GM19324 (cell line): ENCODE measurements around the gene EIF4E.

Experiments used
- ATAC-seq: cut with Tn5 transposase; IDR thresholded peaks from one replicate; pipeline ENCODE4 v1.9.1; 2021; ENCODE audit warnings: mild to moderate bottlenecking, moderate library complexity; ENCODE audit not compliant: unreplicated experiment, low FRiP score

Gene EIF4E, protein sequence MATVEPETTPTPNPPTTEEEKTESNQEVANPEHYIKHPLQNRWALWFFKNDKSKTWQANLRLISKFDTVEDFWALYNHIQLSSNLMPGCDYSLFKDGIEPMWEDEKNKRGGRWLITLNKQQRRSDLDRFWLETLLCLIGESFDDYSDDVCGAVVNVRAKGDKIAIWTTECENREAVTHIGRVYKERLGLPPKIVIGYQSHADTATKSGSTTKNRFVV

DNA sequence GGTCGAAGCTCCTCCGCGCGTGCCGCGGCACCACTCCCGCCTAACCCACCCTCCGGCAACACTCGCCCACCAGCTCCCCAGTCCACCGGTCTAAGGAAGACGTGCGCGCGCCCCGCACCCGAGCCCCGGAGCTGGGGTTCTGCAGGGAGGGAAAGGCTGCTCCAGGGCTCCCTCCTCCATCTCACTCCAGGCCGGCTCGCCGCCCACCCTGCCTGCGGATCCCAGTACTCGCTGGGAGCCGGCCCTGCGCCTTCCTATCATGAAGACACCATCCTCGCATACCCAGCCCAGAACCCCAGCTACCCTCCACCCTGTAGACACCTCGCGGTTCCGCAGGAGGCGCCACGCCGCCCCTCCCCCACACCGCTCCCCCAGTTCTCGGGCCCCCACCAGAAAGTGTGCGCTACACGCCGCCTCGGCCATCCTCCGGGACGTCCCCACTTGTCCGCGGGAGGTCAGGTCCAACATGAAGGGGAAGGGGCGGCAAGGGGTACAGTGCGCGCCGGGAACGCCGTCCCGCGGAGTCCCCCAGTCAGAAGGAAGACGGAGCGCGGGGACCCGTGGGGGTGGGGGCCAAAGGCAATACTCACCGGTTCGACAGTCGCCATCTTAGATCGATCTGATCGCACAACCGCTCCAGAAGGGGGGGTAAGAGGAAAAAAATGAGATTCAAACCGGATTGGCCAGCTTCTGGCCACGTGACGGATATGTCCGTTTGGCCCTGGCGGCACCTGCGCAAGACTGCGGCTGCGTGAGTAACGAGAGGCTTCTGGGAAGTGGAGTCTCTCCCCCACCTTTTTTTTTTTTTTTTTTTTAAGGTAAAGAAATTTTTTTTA lies at the start of gene EIF4E:
Gene EIF4E (minus strand): TSS at position 629 of the 836 bp plus-strand sequence. CDS start 21 bp downstream, at position 608.
- ATAC-seq, result peak; percentile 84

DNA sequence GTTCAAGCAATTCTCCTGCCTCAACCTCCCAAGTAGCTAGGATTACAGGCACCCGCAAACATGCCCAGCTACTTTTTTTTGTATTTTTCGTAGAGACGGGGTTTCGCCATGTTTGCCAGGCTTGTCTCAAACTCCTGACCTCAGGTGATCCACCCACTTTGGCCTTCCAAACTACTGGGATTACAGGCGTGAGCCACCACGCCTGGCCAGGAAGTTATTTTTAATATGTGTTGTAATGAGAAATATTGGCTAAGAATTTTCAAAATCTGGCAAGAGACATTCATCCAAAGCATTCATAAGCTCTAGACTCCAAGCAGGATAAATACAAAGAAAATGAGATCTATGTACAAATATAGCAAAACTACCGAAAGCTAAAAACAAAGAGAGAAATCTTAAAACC lies 48.6 kb upstream of the EIF4E start:
- ATAC-seq, result no peak

DNA sequence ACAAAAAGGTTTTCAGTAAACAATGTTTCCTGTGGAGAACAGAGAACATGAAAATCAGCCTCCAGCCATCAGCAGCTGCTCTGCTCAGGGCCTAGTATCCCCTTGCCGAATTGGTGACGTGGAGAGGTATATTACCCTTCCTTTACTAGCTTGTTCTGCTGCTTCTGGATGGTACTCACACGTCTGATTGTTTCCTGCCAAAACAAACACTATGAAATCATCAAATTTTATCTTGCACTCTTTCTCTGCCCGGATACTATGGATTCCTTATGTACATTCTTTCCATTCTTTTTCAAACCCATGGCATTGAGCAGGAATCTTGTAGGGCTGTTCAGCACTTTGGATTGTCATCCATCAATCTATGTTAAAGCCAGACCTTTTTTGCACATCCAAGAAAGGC lies 47.8 kb upstream of the EIF4E start:
- ATAC-seq, result no peak

DNA sequence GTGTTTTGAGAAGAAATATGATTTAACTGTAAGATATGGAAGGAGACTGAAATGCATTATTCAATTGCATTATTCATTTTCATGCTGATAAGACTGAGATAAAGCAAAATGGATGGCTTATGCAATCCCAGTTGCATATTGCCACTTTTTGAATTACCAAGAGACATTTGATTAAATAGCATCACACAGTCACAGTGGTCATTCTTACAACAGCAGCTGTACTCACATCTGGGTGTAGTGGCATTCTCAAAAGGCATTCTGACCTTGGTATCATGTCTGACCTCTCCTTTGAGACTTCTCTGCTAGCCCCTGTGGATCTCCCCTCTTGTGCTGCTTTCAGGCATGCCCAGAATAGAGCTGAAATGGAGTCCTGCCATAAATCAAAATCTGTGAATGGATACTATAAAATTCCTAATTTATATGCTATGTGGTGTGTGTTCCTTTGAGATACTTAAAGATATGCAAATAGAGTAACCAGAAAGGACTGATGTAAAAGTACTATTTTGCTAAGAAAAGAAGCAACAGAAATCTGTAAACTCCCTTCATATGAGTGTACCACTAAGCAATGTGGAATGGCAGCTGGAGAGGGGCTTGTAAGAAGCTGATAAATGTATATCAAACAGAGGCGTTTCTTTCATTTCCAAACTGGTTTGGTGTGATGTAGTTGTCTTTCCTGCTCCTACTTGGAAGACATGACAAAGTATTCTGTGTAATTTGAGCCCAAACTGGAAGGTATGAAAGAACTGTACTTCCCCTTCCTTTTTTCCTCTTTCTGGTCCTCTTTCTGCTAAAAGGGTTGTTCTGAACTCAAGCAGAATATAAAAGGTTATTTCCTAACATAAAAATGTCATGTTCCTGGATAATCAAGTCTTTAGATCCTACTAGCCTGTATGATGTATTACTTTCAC lies 41.2 kb upstream of the EIF4E start:
- no peak for ATAC-seq

DNA sequence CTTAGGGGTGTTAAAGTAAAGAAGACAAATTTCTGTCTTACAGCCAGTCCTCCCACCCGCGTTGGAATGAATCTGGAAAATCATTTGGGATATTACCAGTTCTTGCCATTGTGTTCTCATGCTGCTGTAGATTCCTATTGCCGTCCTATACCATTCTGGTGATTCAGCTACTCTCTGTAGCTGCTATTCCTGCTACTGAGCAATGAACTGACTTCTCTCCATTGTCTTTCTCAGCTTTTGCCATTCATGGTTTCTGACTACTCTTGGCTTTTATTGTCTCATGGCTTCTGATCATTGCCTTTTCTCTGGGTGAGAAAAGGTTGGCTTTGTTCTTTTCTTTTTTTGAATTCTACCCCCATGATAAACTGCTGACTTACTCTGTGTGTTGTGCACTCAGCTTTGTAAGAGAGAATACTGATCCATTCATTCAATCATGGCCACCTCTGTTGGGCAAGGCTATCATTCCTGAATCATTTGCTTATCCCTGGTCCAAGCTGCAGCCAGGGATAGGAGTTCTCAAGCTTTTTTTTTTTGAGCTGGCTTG lies 38.9 kb upstream of the EIF4E start:
- ATAC-seq, result no peak

DNA sequence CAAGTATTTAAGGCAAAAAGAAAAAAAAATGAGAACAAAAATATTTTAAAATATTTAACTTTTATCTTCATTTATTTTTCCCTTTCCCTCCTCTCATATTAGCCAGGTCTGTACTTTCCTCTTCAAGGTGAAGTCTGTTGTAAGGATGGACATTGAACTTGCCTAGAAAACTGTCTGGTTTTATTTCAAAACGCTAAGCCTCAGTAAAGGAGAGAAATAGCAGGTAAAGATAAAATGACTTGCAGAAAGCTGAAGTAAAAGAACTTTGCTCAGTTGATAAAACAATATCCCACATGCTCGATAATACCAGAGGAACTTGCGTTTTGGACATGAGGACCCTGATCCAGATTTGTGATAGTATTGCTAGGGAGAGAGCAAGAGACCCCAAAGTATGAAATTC lies 38.0 kb upstream of the EIF4E start:
- ATAC-seq, result no peak

DNA sequence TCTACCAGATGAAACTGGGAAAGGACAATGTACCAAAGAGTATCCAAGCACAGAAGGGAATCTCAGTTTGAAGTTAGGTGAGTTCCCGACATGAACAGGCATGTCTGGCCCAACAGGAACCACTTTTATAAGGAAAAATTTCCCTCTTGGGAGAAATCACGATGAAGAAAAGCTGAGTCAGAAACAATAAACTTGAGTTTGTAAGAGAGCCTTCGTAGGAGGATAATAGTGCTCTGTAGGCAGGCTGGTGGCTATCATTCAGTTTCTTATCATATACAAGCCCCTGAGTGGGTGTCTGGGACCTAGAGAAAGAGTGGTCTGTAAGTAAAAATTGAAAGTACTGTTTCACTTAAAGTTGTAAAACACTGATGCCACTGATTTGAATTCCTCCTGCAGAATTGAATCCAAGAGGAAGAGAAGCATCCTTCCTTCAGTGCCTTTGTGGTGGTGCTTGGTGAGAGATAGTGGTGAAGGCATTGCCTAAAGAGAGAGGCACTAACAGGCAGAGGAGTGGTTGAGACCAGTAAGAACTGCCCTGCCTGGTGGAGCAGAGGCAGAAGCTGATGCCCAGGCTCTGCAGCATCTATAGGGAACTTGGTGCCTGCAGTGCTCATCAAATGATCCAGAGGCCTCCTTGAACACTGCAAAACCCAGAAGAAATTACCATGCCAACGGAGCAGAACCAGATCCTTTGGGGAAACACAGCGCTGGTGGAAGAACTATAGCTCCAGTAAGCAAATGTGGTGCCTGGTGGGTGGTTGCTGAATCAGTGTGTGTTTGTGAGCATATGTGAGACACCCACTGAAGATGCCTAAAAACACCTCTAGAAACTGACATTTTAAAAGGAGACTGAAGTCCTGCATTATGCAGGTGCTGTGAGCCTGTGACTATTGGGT lies 34.9 kb upstream of the EIF4E start:
- ATAC-seq, result no peak

DNA sequence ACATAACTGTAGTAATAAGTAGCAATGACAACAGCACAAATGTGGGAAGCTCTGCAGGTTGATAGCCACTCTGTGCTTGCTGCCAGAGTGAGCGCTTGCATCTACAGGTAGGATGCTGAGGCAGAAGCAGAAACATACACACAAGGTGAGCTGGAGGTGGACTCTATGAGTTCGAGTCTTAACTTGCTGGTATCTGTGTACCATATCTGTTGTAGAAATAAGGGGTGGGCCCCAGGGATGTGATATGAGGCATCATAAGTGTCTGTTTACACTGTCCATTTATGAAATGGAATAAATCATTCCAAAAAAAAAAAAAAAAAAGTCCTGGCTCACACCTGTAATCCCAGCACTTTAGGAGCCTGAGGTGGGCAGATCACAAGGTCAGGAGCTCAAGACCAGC lies 32.8 kb upstream of the EIF4E start:
- no peak for ATAC-seq

DNA sequence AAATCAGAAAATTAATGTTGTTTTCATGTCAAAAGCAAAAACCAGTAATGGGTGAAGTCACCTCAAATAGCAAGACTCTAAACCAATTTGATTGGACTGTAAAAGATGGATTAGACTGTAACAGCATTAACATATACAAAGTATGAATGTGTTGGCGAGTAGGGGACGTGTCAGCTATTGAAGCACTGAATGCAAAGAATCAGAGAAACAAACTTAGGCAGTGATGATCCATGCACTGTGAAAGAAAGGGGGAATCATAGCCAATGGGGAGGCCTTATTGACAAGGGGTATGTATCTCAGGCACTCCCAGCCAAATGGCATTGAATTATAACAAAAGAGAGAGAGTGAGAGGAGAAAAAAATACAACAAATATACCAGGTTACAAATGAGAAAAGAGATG lies 30.5 kb upstream of the EIF4E start:
- ATAC-seq, result no peak

DNA sequence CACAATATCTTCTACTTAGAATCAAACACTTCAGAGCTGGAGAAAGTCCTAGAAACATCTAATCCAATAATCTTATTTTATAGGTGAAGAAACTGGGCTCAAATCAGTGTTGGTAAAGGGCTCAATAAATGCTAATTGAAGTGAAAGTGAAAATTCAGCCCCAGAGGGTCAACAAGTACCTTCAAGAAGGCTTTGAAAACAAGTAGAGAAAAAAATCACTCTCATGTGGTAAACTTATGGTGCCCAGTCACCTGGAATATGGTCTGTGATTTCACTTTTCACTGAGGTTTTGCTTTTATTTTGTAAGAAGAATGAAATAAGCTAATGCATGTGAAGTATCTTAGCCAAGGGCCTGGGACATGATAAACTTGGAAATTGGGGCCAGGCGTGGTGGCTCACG lies 29.1 kb upstream of the EIF4E start:
- no peak for ATAC-seq

DNA sequence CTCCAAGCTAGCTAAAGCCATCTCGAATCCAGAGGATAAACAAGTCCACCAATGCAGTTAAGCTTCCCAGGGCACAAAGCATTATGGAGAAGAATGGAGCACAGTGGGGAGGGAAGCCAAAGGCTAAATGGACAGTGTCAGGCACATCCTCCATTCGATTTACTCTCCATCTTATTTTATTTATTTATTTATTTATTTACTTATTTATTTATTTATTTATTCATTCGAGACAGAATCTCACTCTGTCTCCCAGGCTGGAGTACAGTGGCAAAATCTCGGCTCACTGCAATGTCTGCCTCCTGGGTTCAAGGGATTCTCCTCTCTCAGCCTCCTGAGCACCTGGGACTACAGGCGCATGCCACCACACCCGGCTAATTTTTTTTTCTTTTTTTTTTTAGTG lies 26.3 kb upstream of the EIF4E start:
- no peak for ATAC-seq

DNA sequence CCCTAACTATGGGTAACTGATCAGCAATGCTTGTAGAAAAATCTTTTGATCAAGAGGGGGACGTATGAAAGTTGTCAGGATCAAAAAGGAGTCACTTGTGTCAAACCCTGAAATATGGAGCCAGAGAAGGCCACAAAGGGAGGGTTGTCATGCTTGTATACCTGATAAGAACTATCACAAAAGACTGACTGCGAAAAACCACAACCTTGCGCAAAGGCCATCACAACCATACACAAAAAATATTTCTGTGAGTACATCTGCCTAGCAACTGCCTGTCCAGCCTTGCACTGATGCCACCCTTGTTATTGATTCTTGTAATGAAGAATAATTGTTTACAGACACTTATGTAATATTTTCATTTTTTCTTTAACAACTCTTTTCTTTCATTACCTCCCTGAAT lies 22.8 kb upstream of the EIF4E start:
- no peak for ATAC-seq

DNA sequence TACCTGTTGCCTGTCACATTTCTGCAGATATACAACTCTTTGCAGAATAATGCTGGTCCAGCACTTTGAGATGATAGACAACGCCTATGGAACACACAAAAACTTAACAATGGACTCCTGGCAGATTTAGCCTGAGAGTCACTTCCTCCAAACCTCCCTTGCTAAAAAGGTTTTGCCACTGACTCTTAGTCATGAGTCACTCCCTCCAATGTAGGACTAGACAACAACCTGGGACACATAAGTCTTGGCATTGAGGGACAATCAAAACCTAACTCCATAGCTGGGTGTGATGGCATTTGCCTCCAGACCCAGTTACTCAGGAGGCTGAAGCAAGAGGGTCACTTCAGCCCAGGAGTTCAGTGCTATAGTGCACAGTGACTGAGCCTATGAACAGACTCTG lies 22.0 kb upstream of the EIF4E start:
- no peak for ATAC-seq

DNA sequence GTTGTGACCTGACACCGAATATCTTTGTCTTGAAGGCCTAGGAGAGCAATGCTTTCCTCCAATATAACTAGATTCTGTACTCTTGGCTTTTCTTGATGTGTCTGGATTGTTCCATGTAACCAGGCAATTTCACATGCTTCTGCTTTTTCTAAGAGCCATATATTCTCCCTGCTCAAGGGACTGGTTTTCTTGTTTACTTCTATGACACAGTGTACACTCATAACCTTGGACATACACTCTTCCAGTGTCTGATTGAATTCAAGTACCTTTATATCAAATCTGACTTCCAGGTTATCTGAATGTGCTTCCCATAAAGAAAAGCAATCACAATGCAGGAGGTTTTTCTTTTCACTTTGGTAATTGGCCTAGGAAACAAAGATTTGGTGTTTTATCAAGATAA lies 17.4 kb upstream of the EIF4E start:
- no peak for ATAC-seq

DNA sequence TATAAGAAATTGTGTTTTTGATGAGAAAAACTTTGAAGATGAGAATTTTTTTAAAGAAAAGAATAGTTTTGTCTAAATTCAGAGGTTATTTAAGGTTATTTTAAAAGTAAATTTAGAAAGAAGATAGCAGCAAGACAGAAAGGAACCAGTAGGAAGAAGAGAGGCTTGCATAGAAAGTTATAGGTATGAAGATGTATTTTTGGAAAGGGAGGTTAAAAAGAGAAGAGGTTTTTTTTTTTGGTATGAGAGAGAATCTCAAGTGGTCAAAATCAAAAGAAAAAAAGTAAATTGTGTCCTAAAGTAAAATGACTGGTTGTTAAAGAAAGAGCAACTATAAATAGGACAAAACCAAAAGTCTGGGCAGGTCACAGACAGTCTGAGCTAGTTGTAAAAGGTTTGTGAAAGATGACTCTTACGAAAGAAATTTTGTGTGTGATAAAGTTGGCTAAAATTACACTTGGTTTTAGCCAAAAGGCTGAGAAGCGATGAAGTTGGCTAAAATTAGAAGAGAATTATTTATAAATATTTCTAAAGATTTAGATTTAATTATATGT lies 16.4 kb upstream of the EIF4E start:
- no peak for ATAC-seq

DNA sequence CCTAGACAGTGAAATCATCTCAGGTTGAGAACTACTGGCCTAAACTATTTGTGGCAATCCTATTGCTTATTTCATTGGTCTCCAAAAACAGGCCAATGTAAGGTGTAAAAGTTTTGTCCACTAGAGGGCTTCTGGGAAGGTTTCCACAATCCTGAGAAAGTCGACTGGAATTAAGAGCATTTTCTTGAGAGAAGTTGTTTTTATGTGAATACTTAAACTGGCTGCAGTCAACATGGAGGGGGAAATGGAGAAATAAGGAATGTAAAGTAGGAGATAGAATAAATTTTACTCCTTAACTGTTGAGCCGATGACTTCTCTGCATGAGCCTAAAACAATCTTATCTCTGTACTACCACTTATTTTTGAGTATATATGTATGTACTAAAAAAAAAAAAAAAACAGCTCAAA lies 11.0 kb upstream of the EIF4E start:
- ATAC-seq, result no peak

DNA sequence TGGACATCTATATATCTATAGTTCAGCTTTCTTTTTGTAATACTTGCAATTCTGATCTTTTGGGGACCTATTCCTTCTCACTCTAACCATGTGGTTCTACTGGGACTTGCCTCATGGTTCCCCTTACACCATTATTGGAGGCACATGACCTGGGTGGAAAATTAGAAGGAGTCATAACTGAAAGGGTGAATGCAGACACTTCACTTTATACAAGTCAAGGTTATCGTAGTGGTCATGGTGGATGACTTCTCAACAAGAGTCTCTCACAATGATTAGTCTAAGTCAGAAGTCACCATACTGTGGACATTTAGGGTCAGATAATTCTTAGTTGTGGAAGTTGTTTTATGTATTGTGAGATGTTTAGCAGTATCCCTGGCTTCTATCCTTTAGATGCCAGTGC lies 10.5 kb upstream of the EIF4E start:
- ATAC-seq, result no peak

DNA sequence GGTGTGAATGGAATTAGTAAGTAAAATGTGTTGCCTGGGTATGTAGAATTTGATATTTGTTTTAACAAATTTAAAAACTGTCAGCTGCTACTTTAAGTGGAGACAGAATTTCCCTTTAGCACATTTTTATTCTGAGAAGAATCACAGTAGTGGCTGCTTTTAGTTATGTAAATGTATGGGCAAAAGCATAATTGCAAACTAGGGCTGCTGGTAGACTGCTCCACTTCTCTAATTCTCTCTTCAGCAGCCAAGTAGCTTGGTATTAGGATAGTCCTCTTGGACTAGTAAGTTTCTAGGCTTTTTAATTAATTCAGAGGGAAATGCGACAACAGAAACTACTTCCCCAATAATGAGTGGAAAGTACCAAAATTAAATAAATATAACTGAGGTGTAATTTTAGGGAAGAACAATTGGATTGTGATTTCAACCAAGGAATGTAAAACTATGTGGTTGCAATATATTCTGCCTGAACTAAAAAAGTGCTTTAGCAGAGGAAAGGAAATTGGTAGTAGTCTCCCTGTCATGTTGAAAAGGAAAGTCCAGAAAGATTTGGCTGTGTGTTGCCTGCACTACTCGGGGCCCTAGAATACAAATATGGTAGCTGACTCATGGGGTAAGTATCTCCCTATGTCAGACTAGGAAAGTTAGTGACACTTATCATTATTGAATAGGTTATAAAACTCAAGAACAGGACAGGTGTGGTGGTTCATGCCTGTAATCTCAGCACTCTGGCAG lies 9.2 kb upstream of the EIF4E start:
- ATAC-seq, result no peak

DNA sequence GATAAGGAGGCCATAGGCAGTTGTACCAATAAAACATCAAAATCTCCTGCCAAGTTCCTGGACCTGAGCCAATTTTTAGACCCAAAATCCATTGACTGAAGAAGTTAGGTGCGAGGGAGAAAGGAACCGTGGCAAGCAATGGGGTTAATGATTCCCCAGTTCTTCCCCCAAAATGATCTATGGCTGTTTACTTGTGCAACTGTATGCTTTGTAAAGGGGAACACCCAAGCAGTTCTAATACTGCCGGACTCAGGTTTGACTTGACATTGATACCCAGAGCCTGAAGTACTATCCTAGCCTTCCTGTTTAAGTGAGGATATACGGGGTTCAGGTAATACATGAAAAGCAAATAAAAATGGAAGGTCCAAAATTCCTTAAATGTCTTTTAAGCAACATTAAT lies 6.7 kb upstream of the EIF4E start:
- no peak for ATAC-seq
